GM19452 (cell line): ENCODE data around the gene IL13RA1.
A peak's percentile ranks its signal among the peaks of the same experiment; 100 is the strongest.
"Not testable (repeated sequence)": the region's sequence is repeated elsewhere in the genome, so short reads cannot be mapped to it uniquely, and the experiment has no call there.

Experiments used
- ATAC-seq: cut with Tn5 transposase; IDR thresholded peaks from one replicate; pipeline ENCODE4 v1.9.1; 2021; ENCODE audit not compliant: unreplicated experiment

The IL13RA1 gene

DNA sequence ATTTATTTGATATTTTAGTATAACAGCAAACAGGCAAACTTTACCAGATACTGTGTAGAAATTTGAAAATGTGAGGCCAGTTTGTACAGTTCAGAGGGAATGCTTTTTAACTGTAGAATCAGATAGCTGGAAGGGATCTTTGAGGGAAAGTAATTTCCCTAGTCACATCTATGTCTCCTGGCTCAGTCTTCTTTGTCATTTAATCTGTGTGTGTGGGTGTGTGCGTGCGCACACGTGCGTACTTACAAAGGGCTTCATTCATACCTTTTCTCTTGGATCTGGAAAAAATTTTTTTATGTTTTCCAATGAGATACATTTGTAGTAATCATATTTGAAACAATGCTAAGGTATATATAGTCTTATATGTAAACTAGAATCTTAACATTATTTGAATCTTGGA lies 44.6 kb downstream of the IL13RA1 start:
- no peak for ATAC-seq

- no peak for ATAC-seq
Measured at GRCh38 chrX:118773782-118774181, 46.4 kb downstream of the IL13RA1 start.

DNA sequence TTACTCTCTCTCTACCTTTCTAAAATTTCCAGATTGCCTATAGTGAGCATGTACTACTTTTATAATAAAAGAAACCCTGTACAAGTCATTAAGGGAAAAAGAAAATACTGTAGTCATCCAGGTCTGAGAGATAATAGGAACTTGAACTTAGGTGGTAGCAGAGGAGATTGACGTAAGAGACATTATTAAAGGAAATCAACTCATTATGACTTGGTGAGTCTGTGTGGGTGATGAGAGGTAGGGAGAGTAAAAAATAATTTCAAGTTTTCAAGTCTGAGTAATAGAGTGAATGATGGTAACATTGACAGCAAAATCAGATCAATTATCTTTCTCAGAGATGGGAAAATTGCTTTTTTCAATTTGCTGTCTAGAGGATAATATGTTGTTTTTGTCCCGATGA lies 52.2 kb downstream of the IL13RA1 start:
- ATAC-seq, result no peak

- ATAC-seq, result no peak
Measured at GRCh38 chrX:118780509-118780908, 53.1 kb downstream of the IL13RA1 start.

DNA sequence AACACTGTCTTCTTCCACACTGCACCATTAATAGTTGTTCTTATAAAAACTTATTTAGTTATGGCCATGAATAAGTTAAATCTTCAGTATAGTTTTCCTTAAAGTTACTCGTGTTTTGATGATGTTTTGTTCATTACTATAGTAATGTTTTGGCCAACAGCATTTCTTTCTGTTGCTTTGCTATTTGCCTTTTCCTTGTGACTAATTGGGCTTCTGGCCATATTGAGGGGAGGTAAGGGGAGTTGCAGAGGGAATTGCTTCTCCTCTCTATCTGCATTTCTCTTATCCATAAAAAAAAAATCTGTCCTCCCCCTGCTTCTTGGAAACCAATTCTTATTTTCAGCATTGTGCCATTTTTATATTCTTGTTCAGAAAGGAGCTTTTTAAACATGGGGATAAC lies 53.5 kb downstream of the IL13RA1 start:
- ATAC-seq, result no peak

- ATAC-seq, result no peak
Measured at GRCh38 chrX:118795528-118796280, 68.3 kb downstream of the IL13RA1 start.

GRCh38 chrX:118802857-118803256 lies 75.5 kb downstream of the IL13RA1 start:
- ATAC-seq, result no peak

- no peak for ATAC-seq
Measured at GRCh38 chrX:118807151-118808017, 80.0 kb downstream of the IL13RA1 start.

DNA sequence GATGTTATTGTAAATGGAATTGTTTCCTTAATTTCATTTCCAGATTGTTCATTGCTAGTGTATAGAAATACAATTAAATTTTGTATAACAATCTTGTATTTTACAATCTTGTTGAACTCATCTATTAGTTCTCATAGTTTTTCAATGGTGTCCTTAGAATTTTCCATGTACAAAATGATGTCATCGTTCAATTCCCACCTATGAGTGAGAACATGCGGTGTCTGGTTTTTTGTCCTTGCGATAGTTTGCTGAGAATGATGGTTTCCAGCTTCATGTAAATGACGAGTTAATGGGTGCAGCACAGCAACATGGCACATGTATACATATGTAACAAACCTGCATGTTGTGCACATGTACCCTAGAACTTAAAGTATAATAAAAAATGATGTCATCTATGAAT lies 89.9 kb downstream of the IL13RA1 start:
- ATAC-seq, result not testable (repeated sequence)

GRCh38 chrX:118823263-118824172 lies 96.1 kb downstream of the IL13RA1 start, which contains the start of gene ZCCHC12:
Gene ZCCHC12, plus strand, starts transcription at chrX:118823824. Its CDS starts 1,421 bp downstream, at chrX:118825245.
- no peak for ATAC-seq

DNA sequence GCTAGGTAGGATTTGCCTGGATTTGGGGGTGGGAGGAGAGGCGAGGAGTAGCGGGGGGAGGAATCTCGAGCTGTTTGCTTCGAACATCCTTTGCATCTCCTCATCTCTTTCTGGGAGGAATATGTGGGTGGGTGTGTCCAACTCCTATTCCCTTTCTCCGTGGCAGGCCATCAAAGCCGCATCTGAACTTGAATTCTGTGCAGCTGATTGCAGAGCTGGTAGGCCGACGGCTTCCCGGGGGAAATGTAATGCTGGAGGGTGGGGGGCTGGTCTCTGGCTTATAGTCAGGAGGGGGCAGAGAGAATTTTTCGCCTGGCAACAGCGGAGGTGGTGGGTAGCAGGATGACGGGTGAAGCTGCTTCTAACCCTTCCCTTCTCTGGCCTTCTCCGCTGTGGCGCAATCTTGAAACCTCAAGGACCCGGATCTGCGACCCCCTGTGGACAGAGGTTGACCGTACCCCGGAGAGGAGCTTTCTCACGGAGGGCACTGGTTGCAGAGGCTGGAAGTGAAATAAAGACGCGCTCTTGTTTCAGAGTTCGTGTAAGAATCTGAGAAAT lies 96.8 kb downstream of the IL13RA1 start:
- no peak for ATAC-seq

DNA sequence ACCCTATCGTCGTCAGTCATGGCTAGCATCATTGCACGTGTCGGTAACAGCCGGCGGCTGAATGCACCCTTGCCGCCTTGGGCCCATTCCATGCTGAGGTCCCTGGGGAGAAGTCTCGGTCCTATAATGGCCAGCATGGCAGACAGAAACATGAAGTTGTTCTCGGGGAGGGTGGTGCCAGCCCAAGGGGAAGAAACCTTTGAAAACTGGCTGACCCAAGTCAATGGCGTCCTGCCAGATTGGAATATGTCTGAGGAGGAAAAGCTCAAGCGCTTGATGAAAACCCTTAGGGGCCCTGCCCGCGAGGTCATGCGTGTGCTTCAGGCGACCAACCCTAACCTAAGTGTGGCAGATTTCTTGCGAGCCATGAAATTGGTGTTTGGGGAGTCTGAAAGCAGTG lies 97.8 kb downstream of the IL13RA1 start:
- ATAC-seq, result no peak

GRCh38 chrX:118839334-118839958 lies 112.0 kb downstream of the IL13RA1 start:
- peak; percentile 53 for ATAC-seq
